Erythroblast (primary cell): ENCODE measurements around the gene MAP3K5.

Experiments
- GATA1 ChIP-seq: IDR thresholded peaks from 2 replicates; pipeline ENCODE4 v1.6.1; 2011; ENCODE audit warnings: low read depth, mild to moderate bottlenecking, control low read depth, low read length, moderate library complexity
- POLR2A ChIP-seq: IDR thresholded peaks from 2 replicates; pipeline ENCODE4 v1.6.1; 2011; ENCODE audit warnings: mild to moderate bottlenecking, low read length

DNA sequence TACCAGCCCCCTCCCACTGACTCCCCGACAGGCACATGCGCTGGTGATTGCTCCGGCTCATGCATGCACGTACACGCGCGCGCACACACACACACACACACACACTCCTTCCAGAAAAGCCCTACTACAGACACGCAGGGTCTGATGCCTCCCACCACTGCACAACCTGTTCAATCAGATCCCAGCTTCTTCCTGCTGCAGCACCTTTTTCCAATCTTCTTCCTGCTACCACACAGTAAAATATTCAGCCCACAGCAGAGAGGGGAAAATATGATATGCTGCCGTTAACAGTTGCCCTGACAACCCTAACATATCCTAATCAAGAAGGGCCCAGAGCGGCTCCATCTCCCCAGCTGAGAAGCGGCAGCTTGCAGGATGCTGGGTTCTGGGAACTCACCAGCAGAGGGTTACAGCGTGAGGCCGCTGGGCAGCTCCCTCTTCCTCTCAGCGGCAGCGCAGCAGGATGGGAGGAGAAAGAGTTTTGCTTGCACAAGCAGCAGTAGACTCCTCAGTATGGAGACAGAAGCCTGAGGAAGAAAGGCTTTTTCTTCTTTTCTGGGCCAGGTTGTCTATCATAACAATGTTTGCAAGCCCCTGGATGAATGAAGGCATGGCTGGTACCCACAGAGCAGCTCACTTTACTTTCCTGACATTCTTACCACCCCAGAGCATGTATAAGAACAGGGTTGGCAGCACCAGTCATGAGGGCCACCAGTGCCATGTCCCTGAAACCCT is 265.9 kb downstream of the MAP3K5 start:
- TF ChIP-seq POLR2A (no peak), GATA1 (no peak)
